Thyroid gland (tissue), 4 donors: ENCODE measurements around the gene SDHB.

Source experiments
- CTCF ChIP-seq, 6 experiments: fragments of 200-600 bp in 3 of 6; fragments of 450-650 bp in 3 of 6; sonication (generic) in 3 of 6; IDR thresholded peaks; one replicate each; pipeline ENCODE4 v1.5.1; 2016 to 2019; ENCODE audit warnings: antibody characterized with exemption in 6 of 6, mild to moderate bottlenecking in 2 of 6, inconsistent platforms in 1 of 6, moderate library complexity in 1 of 6
- POLR2A ChIP-seq, 2 donors: fragments of 450-650 bp; IDR thresholded peaks; one replicate each; pipeline ENCODE4 v1.6.1; 2017; ENCODE audit warnings: antibody characterized with exemption in 2 of 2, mild to moderate bottlenecking in 2 of 2, moderate library complexity in 1 of 2

- TF ChIP-seq CTCF (IDR thresholded peaks at IDR 0.05), result no peak
- TF ChIP-seq POLR2A (IDR thresholded peaks at IDR 0.05), result no peak
Observed at GRCh38 chr1:17055801-17056200, 2.0 kb upstream of the SDHB start.
